ENCODE results near the gene PLXNA4. TPM values are rescaled to one million over a fixed set of nuclear protein-coding genes. Genes with fewer than 3 reads are reported as not detected.

The PLXNA4 gene
- total RNA-seq, 2 experiments from 2014 or later = 16.5 to 20.5 TPM

GRCh38 chr7:132458729-132459128, 117.5 kb downstream of the PLXNA4 start:
- no peak for ATAC-seq (ENCODE audit: low read depth)
- peaks cover 2% of the 10 kb centered on the region for H3K9me3 Mint-ChIP-seq
- no peaks in the 10 kb centered on the region for H3K27me3 Mint-ChIP-seq
- peaks cover 71% of the 10 kb centered on the region for H3K4me1 Mint-ChIP-seq
- POLR2A ChIA-PET = interaction anchor here (1.3 kb wide), 1 partner anchor 10 kb away, joined by 7 read pairs; no protein-coding TSS in a partner anchor
- H3K36me3 Mint-ChIP-seq = peaks cover 32% of the 10 kb centered on the region
- no peak for DNase-seq
- peak overlapping the region; percentile 62 for H3K27ac Mint-ChIP-seq
- no peak overlapping the region for H3K4me3 Mint-ChIP-seq

- POLR2A ChIA-PET = no interaction called here
- Mint-ChIP-seq H3K4me3 (no peak overlapping the region), H3K36me3 (peaks cover 43% of the 10 kb centered on the region), H3K27me3 (no peaks in the 10 kb centered on the region), H3K4me1 (peaks cover 75% of the 10 kb centered on the region), H3K27ac (peak overlapping the region; percentile 11), H3K9me3 (peaks cover 2% of the 10 kb centered on the region)
- ATAC-seq (ENCODE audit: low read depth) = no peak
- DNase-seq = no peak
These were observed 118.6 kb downstream of the PLXNA4 start for GRCh38 chr7:132457658-132458057.

- H3K27ac Mint-ChIP-seq = peak overlapping the region; percentile 91
- H3K36me3 Mint-ChIP-seq = peaks cover 46% of the 10 kb centered on the region
- DNase-seq = no peak
- H3K9me3 Mint-ChIP-seq = peaks cover 2% of the 10 kb centered on the region
- POLR2A ChIA-PET = interaction anchor here (4.2 kb wide), 1 partner anchor 24 kb away, joined by 24 read pairs; no protein-coding TSS in a partner anchor
- peaks cover 77% of the 10 kb centered on the region for H3K4me1 Mint-ChIP-seq
- ATAC-seq (ENCODE audit: low read depth) = no peak
- H3K27me3 Mint-ChIP-seq = no peaks in the 10 kb centered on the region
- H3K4me3 Mint-ChIP-seq = no peak overlapping the region
These were observed 119.9 kb downstream of the PLXNA4 start for GRCh38 chr7:132456418-132456817.

- DNase-seq (no peak), ATAC-seq (ENCODE audit: low read depth) (peak; percentile 25)
- Mint-ChIP-seq H3K4me1 (peaks cover 77% of the 10 kb centered on the region), H3K27me3 (no peaks in the 10 kb centered on the region), H3K36me3 (peaks cover 49% of the 10 kb centered on the region), H3K27ac (peak overlapping the region; percentile 91), H3K4me3 (peak overlapping the region; percentile 34), H3K9me3 (peaks cover 2% of the 10 kb centered on the region)
- POLR2A ChIA-PET = interaction anchor here (4.2 kb wide), 1 partner anchor 23 kb away, joined by 24 read pairs; no protein-coding TSS in a partner anchor
These were observed 120.9 kb downstream of the PLXNA4 start for GRCh38 chr7:132455378-132455777.

- Mint-ChIP-seq H3K4me3 (peak overlapping the region; percentile 29), H3K27ac (peak overlapping the region; percentile 91), H3K36me3 (peaks cover 43% of the 10 kb centered on the region), H3K9me3 (peaks cover 2% of the 10 kb centered on the region), H3K4me1 (peaks cover 84% of the 10 kb centered on the region), H3K27me3 (no peaks in the 10 kb centered on the region)
- no peak for DNase-seq
- POLR2A ChIA-PET = interaction anchor here (1.0 to 4.2 kb wide), 3 partner anchors 15 to 32 kb away, joined by 3 to 24 read pairs (median 6); no protein-coding TSS in a partner anchor
- peak; percentile 10 for ATAC-seq (ENCODE audit: low read depth)
These were observed 122.4 kb downstream of the PLXNA4 start for GRCh38 chr7:132453826-132454225.

GRCh38 chr7:132451161-132451560, 125.1 kb downstream of the PLXNA4 start:
- peaks cover 89% of the 10 kb centered on the region for H3K4me1 Mint-ChIP-seq
- H3K27me3 Mint-ChIP-seq = no peaks in the 10 kb centered on the region
- no peaks in the 10 kb centered on the region for H3K9me3 Mint-ChIP-seq
- peak overlapping the region; percentile 91 for H3K27ac Mint-ChIP-seq
- H3K36me3 Mint-ChIP-seq = peaks cover 40% of the 10 kb centered on the region
- DNase-seq = peak; percentile 58
- peak overlapping the region; percentile 71 for H3K4me3 Mint-ChIP-seq
- ATAC-seq (ENCODE audit: low read depth) = peak; percentile 67
- POLR2A ChIA-PET = interaction anchor here (0.8 to 3.4 kb wide), 8 partner anchors 10 to 35 kb away, joined by 3 to 26 read pairs (median 5); no protein-coding TSS in a partner anchor

- Mint-ChIP-seq H3K27me3 (no peaks in the 10 kb centered on the region), H3K27ac (peak overlapping the region; percentile 91), H3K4me1 (peaks cover 92% of the 10 kb centered on the region), H3K36me3 (peaks cover 41% of the 10 kb centered on the region), H3K9me3 (no peaks in the 10 kb centered on the region), H3K4me3 (peak overlapping the region; percentile 71)
- ATAC-seq (ENCODE audit: low read depth) (no peak), DNase-seq (no peak)
- POLR2A ChIA-PET = interaction anchor here (0.8 to 3.4 kb wide), 10 partner anchors 10 to 35 kb away, joined by 3 to 26 read pairs (median 4); no protein-coding TSS in a partner anchor
These were observed 125.6 kb downstream of the PLXNA4 start for GRCh38 chr7:132450696-132451095.

GRCh38 chr7:132450188-132450587, 126.1 kb downstream of the PLXNA4 start:
- ATAC-seq (ENCODE audit: low read depth) = peak; percentile 70
- DNase-seq = no peak

GRCh38 chr7:132446666-132447278, 129.5 kb downstream of the PLXNA4 start:
- peaks cover 4% of the 10 kb centered on the region for H3K27me3 Mint-ChIP-seq
- DNase-seq (no peak), ATAC-seq (ENCODE audit: low read depth) (no peak)
- peaks cover 2% of the 10 kb centered on the region for H3K9me3 Mint-ChIP-seq
- H3K4me1 Mint-ChIP-seq = peaks cover 79% of the 10 kb centered on the region
- H3K27ac Mint-ChIP-seq = peak overlapping the region; percentile 74
- POLR2A ChIA-PET = interaction anchor here (1.0 to 2.2 kb wide), 5 partner anchors 9 to 111 kb away, joined by 3 to 9 read pairs (median 4); no protein-coding TSS in a partner anchor
- peaks cover 36% of the 10 kb centered on the region for H3K36me3 Mint-ChIP-seq
- no peak overlapping the region for H3K4me3 Mint-ChIP-seq

More at GRCh38 chr7:132450188-132450587, 126.1 kb downstream of the PLXNA4 start:
- POLR2A ChIA-PET = interaction anchor here (0.8 to 3.4 kb wide), 14 partner anchors 9 to 131 kb away, joined by 3 to 26 read pairs (median 4); no protein-coding TSS in a partner anchor
- Mint-ChIP-seq H3K27me3 (peaks cover 1% of the 10 kb centered on the region), H3K36me3 (peaks cover 44% of the 10 kb centered on the region), H3K27ac (peak overlapping the region; percentile 91), H3K4me1 (peaks cover 92% of the 10 kb centered on the region), H3K9me3 (peaks cover under 1% of the 10 kb centered on the region), H3K4me3 (peak overlapping the region; percentile 71)

- H3K27me3 Mint-ChIP-seq = peaks cover 4% of the 10 kb centered on the region
- POLR2A ChIA-PET = interaction anchor here (1.1 to 2.2 kb wide), 3 partner anchors 9 to 111 kb away, joined by 3 to 9 read pairs (median 4); no protein-coding TSS in a partner anchor
- peaks cover 2% of the 10 kb centered on the region for H3K9me3 Mint-ChIP-seq
- ATAC-seq (ENCODE audit: low read depth) = no peak
- DNase-seq = no peak
- H3K4me3 Mint-ChIP-seq = peak overlapping the region; percentile 20
- H3K27ac Mint-ChIP-seq = peak overlapping the region; percentile 62
- peaks cover 37% of the 10 kb centered on the region for H3K36me3 Mint-ChIP-seq
- H3K4me1 Mint-ChIP-seq = peaks cover 77% of the 10 kb centered on the region
These were observed 130.0 kb downstream of the PLXNA4 start for GRCh38 chr7:132446260-132446659.

- H3K4me3 Mint-ChIP-seq = peak overlapping the region; percentile 20
- peaks cover 4% of the 10 kb centered on the region for H3K27me3 Mint-ChIP-seq
- DNase-seq = no peak
- H3K27ac Mint-ChIP-seq = peak overlapping the region; percentile 77
- peaks cover 2% of the 10 kb centered on the region for H3K9me3 Mint-ChIP-seq
- peaks cover 75% of the 10 kb centered on the region for H3K4me1 Mint-ChIP-seq
- POLR2A ChIA-PET = no interaction called here
- H3K36me3 Mint-ChIP-seq = peaks cover 35% of the 10 kb centered on the region
- no peak for ATAC-seq (ENCODE audit: low read depth)
These were observed 132.3 kb downstream of the PLXNA4 start for GRCh38 chr7:132443761-132444520.

GRCh38 chr7:132441935-132442334, 134.3 kb downstream of the PLXNA4 start:
- H3K27me3 Mint-ChIP-seq = peaks cover 4% of the 10 kb centered on the region
- peaks cover 76% of the 10 kb centered on the region for H3K4me1 Mint-ChIP-seq
- peak overlapping the region; percentile 79 for H3K27ac Mint-ChIP-seq
- H3K9me3 Mint-ChIP-seq = peaks cover 2% of the 10 kb centered on the region
- POLR2A ChIA-PET = interaction anchor here (1.9 kb wide), 1 partner anchor 8 kb away, joined by 11 read pairs; no protein-coding TSS in a partner anchor
- peaks cover 29% of the 10 kb centered on the region for H3K36me3 Mint-ChIP-seq
- no peak overlapping the region for H3K4me3 Mint-ChIP-seq
- DNase-seq = no peak
- no peak for ATAC-seq (ENCODE audit: low read depth)

- Mint-ChIP-seq H3K36me3 (peaks cover 18% of the 10 kb centered on the region), H3K4me1 (peaks cover 74% of the 10 kb centered on the region), H3K27ac (peak overlapping the region; percentile 66), H3K4me3 (peak overlapping the region; percentile 25), H3K27me3 (peaks cover 3% of the 10 kb centered on the region), H3K9me3 (peaks cover under 1% of the 10 kb centered on the region)
- POLR2A ChIA-PET = interaction anchor here (1.0 to 1.9 kb wide), 2 partner anchors 9 to 10 kb away, joined by 6 to 11 read pairs; no protein-coding TSS in a partner anchor
- ATAC-seq (ENCODE audit: low read depth) (no peak), DNase-seq (no peak)
These were observed 136.1 kb downstream of the PLXNA4 start for GRCh38 chr7:132440151-132440550.
